GM12872 (cell line): ENCODE data around the gene IFIT3.

Source experiments
- TF ChIP-seq, protein P1 (sequence below): IDR thresholded peaks from 3 replicates; pipeline ENCODE4 v1.5.1; 2011; ENCODE audit warnings: low read depth, mild to moderate bottlenecking, low read length, moderate library complexity; ENCODE audit not compliant: insufficient read depth

The IFIT3 gene

DNA sequence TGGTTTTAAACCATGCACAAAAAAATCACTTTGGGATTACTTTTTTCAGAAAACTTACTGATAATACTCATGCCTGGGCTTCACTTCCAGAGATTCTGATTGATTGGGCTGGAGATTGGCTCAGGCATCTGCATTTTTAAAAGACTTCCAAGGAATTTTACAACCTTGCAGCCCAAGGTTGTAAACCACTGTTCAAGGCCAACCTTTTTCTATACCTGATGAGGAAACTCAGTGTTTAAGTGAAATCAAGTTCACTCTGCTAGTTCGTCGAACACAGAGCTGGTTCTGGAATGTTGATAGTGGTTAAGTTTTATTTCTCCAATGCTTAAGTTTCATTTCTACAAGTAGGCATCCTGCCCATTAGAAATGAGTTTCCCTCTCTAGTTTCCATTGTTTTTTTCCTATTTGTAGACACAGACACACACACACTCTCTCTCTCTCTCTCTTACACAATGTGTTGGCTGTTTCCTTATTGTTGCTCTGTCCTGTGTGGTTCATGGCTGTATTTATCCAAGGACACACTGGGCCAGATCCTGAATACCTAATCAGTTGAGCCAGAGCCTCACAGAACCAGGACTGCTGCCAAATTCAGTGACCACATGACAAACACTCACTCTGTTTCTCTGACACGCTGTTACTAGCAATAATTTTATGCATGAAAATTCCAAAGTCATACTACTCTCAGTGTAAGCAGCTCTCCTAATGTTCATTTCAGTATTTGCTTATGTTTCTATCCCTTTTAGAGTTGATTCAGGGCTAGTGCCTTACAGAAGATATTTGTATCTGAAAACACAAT is 46.3 kb downstream of the IFIT3 start:
- TF ChIP-seq, protein P1, sequence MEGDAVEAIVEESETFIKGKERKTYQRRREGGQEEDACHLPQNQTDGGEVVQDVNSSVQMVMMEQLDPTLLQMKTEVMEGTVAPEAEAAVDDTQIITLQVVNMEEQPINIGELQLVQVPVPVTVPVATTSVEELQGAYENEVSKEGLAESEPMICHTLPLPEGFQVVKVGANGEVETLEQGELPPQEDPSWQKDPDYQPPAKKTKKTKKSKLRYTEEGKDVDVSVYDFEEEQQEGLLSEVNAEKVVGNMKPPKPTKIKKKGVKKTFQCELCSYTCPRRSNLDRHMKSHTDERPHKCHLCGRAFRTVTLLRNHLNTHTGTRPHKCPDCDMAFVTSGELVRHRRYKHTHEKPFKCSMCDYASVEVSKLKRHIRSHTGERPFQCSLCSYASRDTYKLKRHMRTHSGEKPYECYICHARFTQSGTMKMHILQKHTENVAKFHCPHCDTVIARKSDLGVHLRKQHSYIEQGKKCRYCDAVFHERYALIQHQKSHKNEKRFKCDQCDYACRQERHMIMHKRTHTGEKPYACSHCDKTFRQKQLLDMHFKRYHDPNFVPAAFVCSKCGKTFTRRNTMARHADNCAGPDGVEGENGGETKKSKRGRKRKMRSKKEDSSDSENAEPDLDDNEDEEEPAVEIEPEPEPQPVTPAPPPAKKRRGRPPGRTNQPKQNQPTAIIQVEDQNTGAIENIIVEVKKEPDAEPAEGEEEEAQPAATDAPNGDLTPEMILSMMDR = no peak

DNA sequence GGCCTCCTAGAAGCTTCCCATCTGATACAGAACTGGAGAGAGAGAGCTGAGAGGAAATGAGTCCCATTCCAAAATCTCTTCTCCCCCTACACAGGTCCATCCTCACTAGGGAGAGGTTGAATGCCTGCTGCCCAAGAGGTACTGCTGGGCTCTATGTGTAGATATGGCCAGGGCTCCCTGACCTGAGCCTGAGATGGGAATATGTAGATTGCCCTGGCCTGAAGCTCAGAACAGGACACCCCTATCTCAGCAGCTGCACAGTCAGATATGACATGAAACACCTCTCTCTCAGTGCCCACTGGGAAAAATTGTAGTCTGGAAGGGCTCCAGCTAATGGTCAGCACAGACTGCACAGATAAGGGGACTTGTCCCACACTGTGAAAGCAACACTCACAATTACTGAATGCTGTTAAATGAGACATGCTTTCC is 46.9 kb downstream of the IFIT3 start:
- TF ChIP-seq, protein P1 = no peak

DNA sequence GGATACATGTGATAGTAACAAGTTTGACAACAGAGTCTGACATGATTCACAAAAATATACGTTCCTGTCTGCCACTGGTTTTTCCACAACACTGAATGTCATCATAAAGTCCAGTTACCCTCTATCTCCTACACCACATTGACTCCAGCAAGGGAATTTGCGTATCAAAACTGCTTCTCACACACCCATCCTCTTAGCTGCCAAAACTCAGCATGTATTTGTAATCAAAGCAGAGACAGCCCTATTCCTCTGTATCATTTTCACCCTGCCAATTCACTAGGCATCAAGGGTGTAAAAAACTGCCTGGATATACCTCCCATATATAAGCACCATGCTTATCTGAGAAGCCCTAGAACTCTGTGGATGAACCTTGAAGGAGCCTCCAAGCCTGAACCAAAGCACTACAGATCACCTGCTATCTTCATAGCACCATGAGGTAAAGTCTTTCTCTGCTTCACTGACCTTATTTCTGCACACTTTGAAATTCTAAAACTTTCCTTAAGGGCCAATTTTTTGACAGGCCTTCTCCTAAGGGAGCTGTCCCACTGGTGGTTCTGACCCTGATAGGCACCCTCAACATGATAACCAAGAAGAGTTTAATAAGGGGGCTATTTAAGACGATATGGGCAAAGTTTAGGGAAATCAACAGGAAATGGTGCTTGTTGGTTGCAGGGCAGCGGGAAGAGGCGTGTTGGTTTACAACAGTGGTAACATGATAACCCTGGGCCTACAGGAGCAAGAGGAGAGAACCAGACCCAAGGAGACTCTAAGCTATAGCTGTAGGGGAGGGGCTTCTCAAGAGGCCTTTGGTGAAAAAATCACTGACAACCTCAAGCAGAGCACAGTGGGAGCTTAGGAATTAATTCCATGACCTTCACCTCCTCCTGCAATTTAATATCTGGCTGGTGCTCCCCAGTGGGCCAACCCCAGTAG is 50.2 kb downstream of the IFIT3 start, which contains the start of gene IFIT1B:
TSS of gene IFIT1B (plus strand) at position 352 of the 933 bp plus-strand sequence. CDS start at position 432, 80 bp downstream.
- TF ChIP-seq, protein P1 = no peak

DNA sequence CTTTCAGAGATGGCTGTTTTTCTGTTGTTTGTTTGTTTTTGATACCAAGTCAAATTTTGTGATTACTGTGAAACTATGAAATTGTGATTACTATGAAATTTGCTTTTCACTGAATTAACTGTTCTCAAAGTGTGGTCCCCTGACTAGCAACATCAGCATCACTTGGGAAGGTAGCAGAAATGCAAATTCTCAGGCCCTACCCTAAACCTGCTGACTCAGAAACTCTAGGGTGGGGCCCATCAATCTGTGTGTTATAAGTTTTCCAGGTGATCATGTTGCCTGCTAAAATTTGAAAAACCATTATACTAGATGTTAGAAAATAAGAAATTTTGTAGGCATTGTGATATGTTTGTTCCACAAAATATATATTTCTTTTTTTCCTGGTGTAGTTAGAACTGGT is 51.3 kb downstream of the IFIT3 start:
- TF ChIP-seq, protein P1 = no peak

DNA sequence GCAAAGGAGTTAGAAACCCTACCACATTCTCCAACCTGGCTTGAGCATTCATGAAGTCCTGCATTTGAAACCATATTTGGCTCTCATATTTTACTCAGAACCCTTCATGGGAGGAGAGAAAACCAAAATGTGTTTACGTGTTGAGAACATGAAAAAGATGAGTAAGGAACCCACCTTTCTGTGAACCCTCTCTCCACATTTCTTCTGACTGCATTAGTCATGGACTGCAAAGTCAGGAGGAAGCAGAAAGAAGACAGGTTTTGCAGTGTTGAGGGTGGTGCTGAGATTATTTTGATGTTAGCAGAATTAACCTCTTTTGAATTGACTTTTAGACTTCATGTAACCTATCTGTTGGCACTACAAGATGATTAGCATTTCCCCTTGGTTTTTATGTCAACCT is 55.0 kb downstream of the IFIT3 start:
- TF ChIP-seq, protein P1 = no peak

DNA sequence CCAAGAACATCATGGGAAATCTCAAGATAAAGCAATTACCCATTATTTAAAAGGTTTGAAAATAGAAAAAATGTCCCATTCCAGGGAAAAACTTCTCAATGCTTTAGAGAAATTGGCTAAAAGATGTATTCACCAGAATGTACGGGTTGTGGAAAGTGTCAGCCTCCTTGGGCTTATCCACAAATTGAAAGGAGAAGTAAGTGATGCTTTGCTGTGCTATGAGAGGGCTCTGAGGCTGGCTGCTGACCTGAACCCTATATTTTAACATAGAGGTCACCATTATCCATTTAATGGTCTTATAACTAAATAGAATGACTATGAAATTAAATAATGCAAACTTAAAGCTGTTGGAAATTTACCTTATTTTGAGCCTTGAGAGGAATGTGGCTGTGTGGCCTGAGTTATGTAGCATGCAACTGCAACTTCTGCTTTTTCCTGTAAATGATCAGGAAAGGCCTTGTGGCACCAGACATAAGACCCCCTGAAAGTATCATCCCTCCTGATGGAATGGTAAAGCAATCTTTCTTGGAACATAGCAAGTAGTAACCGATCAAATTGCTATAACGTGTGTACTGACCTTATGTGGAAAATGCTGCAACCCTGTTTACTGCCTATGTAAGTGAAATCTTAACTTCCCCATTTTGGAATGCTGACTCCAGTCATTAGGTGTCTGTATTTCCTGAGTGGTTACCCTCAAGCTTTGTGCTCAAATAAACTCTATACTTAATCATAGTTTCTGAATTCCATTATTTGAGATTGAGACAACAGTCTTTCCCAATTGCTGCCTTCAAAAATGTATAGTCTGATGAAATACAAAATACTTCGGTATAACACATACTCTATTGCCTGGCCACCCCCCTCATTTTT is 56.9 kb downstream of the IFIT3 start:
- TF ChIP-seq, protein P1 = no peak
